Astrocyte (in vitro differentiated cells and primary cell): ENCODE data around the gene SLC17A7. TPM values are rescaled to one million over a fixed set of nuclear protein-coding genes. Genes with fewer than 3 reads are reported as not detected.

ENCODE experiments used
- DNase-seq: peaks from one replicate; pipeline ENCODE4 v3.0.0-alpha.2; 2010; ENCODE audit warnings: low read depth
- FAIRE-seq: peaks from 2 replicates; lab custom pipeline; 2011; peaks lifted over from hg19 to GRCh38; lab: Jason Lieb, UNC
- H2AFZ ChIP-seq: 2 replicates; pipeline ENCODE4 v1.6.0; 2012; ENCODE audit warnings: low read depth, low read length, inconsistent platforms
- H3K27ac ChIP-seq: 2 replicates; pipeline ENCODE4 v1.5.1; 2011; ENCODE audit warnings: low read depth, low read length, inconsistent platforms
- H3K27me3 ChIP-seq: 2 replicates; pipeline ENCODE4 v1.6.0; 2011; ENCODE audit warnings: low read length, inconsistent platforms; ENCODE audit not compliant: insufficient read depth
- H3K36me3 ChIP-seq: 2 replicates; pipeline ENCODE4 v1.5.1; 2011; ENCODE audit warnings: low read length, inconsistent platforms; ENCODE audit not compliant: insufficient read depth
- H3K4me1 ChIP-seq: 2 replicates; pipeline ENCODE4 v1.5.1; 2011; ENCODE audit warnings: low read length, inconsistent platforms; ENCODE audit not compliant: insufficient read depth
- H3K4me2 ChIP-seq: 2 replicates; pipeline ENCODE4 v1.6.0; 2012; ENCODE audit warnings: low read length, inconsistent platforms
- H3K4me3 ChIP-seq: 2 replicates; pipeline ENCODE4 v1.5.1; 2011; ENCODE audit warnings: low read depth, mild to moderate bottlenecking, low read length, inconsistent platforms; ENCODE audit not compliant: insufficient read depth
- H3K79me2 ChIP-seq: 2 replicates; pipeline ENCODE4 v1.6.0; 2012; ENCODE audit warnings: mild to moderate bottlenecking, low read length, inconsistent platforms; ENCODE audit not compliant: insufficient read depth
- H3K9ac ChIP-seq: 2 replicates; pipeline ENCODE4 v1.6.0; 2012; ENCODE audit warnings: mild to moderate bottlenecking, low read length, inconsistent platforms
- H3K9me3 ChIP-seq: 2 replicates; pipeline ENCODE4 v1.5.1; 2012; ENCODE audit warnings: low read depth, mild to moderate bottlenecking, low read length, inconsistent platforms; ENCODE audit not compliant: insufficient read depth
- H4K20me1 ChIP-seq: 2 replicates; pipeline ENCODE4 v1.6.0; 2012; ENCODE audit warnings: low read length, inconsistent platforms; ENCODE audit not compliant: insufficient read depth
- H3K27ac Mint-ChIP-seq: one replicate; pipeline ENCODE4 v1.8.0; 2021; ENCODE audit warnings: mild to moderate bottlenecking, mixed read lengths; ENCODE audit not compliant: unreplicated experiment
- H3K27me3 Mint-ChIP-seq: one replicate; pipeline ENCODE4 v1.8.0; 2021; ENCODE audit warnings: low read depth, mixed read lengths; ENCODE audit not compliant: unreplicated experiment
- H3K36me3 Mint-ChIP-seq: one replicate; pipeline ENCODE4 v1.8.0; 2021; ENCODE audit warnings: low read depth, mixed read lengths; ENCODE audit not compliant: unreplicated experiment
- H3K4me1 Mint-ChIP-seq: one replicate; pipeline ENCODE4 v1.8.0; 2021; ENCODE audit warnings: low read depth, mixed read lengths; ENCODE audit not compliant: unreplicated experiment
- H3K4me3 Mint-ChIP-seq: one replicate; pipeline ENCODE4 v1.8.0; 2021; ENCODE audit warnings: mild to moderate bottlenecking, moderate library complexity, mixed read lengths; ENCODE audit not compliant: unreplicated experiment
- H3K9me3 Mint-ChIP-seq: one replicate; pipeline ENCODE4 v1.8.0; 2021; ENCODE audit warnings: mild to moderate bottlenecking, mixed read lengths; ENCODE audit not compliant: unreplicated experiment
- CTCF ChIP-seq: IDR thresholded peaks from 2 replicates; pipeline ENCODE4 v1.5.1; 2011; ENCODE audit warnings: low read depth, mild to moderate bottlenecking, inconsistent platforms, low read length, moderate library complexity; ENCODE audit not compliant: insufficient read depth
- EZH2 ChIP-seq: IDR thresholded peaks from 2 replicates; pipeline ENCODE4 v1.6.1; 2012; ENCODE audit warnings: mild to moderate bottlenecking, low read length, inconsistent platforms; ENCODE audit not compliant: insufficient read depth
- total RNA-seq: library from RNA; stranded (reverse); gene quantifications from 2 replicates; pipeline ENCODE4 v1.2.1, GENCODE V29; 2021

The SLC17A7 gene
- total RNA-seq, 1 donor from 2014 or later, result 0.16 TPM

GRCh38 chr19:49430678-49431329, 10.5 kb downstream of the SLC17A7 start:
- Mint-ChIP-seq H3K27ac (no peak overlapping the region), H3K27me3 (peaks cover 75% of the 10 kb centered on the region), H3K4me3 (no peak overlapping the region), H3K9me3 (peaks cover 7% of the 10 kb centered on the region), H3K36me3 (no peaks in the 10 kb centered on the region), H3K4me1 (peaks cover 2% of the 10 kb centered on the region)
- H3K4me1 ChIP-seq, result no peaks in the 10 kb centered on the region
- DNase-seq, result no peak
- no peaks in the 10 kb centered on the region for H4K20me1 ChIP-seq
- no peak overlapping the region for H3K4me2 ChIP-seq
- FAIRE-seq, result no peak
- H3K4me3 ChIP-seq, result no peak overlapping the region
- peaks cover 85% of the 10 kb centered on the region for H3K27me3 ChIP-seq
- no peaks in the 10 kb centered on the region for H3K36me3 ChIP-seq
- H3K9ac ChIP-seq, result no peak overlapping the region
- H3K9me3 ChIP-seq, result peaks cover 6% of the 10 kb centered on the region
- TF ChIP-seq EZH2, result peak; percentile 58
- no peak for TF ChIP-seq CTCF
- no peak overlapping the region for H3K27ac ChIP-seq
- H2AFZ ChIP-seq, result no peak overlapping the region
- H3K79me2 ChIP-seq, result no peaks in the 10 kb centered on the region

- Histone ChIP-seq H3K9me3 (peaks cover 5% of the 10 kb centered on the region), H3K9ac (no peak overlapping the region), H3K79me2 (no peaks in the 10 kb centered on the region), H3K4me3 (no peak overlapping the region), H3K27me3 (peaks cover 85% of the 10 kb centered on the region), H3K4me2 (no peak overlapping the region), H3K4me1 (no peaks in the 10 kb centered on the region), H3K36me3 (no peaks in the 10 kb centered on the region), H4K20me1 (no peaks in the 10 kb centered on the region), H3K27ac (no peak overlapping the region), H2AFZ (no peak overlapping the region)
- Mint-ChIP-seq H3K4me3 (no peak overlapping the region), H3K27ac (no peak overlapping the region), H3K27me3 (peaks cover 75% of the 10 kb centered on the region), H3K9me3 (peaks cover 7% of the 10 kb centered on the region), H3K4me1 (peaks cover 2% of the 10 kb centered on the region), H3K36me3 (no peaks in the 10 kb centered on the region)
- FAIRE-seq (no peak), DNase-seq (no peak)
- TF ChIP-seq EZH2, result no peak
- no peak for TF ChIP-seq CTCF
Observed at GRCh38 chr19:49430172-49430677, 11.1 kb downstream of the SLC17A7 start.
